Osteocyte (in vitro differentiated cells): ENCODE results near the gene HPRT1. TPM values are rescaled to one million over a fixed set of nuclear protein-coding genes. Genes with fewer than 3 reads are reported as not detected.

Experiments
- DNase-seq: peaks from one replicate; pipeline ENCODE4 v3.0.0; 2021; ENCODE audit warnings: mixed read lengths; ENCODE audit not compliant: unreplicated experiment; ENCODE audit errors: extremely low spot score
- H3K27ac Mint-ChIP-seq: one replicate; pipeline ENCODE4 v1.8.0; 2021; ENCODE audit warnings: mild to moderate bottlenecking, mixed read lengths; ENCODE audit not compliant: unreplicated experiment
- H3K27me3 Mint-ChIP-seq: one replicate; pipeline ENCODE4 v1.8.0; 2021; ENCODE audit warnings: mixed read lengths; ENCODE audit not compliant: unreplicated experiment
- H3K36me3 Mint-ChIP-seq: one replicate; pipeline ENCODE4 v1.8.0; 2021; ENCODE audit warnings: mixed read lengths; ENCODE audit not compliant: unreplicated experiment
- H3K4me1 Mint-ChIP-seq: one replicate; pipeline ENCODE4 v1.8.0; 2021; ENCODE audit warnings: mixed read lengths; ENCODE audit not compliant: unreplicated experiment
- H3K4me3 Mint-ChIP-seq: one replicate; pipeline ENCODE4 v1.8.0; 2021; ENCODE audit warnings: mild to moderate bottlenecking, moderate library complexity, mixed read lengths; ENCODE audit not compliant: unreplicated experiment
- H3K9me3 Mint-ChIP-seq: one replicate; pipeline ENCODE4 v1.8.0; 2021; ENCODE audit warnings: mixed read lengths; ENCODE audit not compliant: unreplicated experiment
- microRNA-seq: library from miRNA; unstranded; fragments of <30 nt; microRNA quantifications from one replicate; pipeline ENCODE4 v1.1.0, GENCODE V29; 2020; ENCODE audit not compliant: unreplicated experiment
- total RNA-seq: library from RNA; stranded (reverse); gene quantifications from 2 replicates; pipeline ENCODE4 v1.2.1, GENCODE V29; 2021
- TF ChIP-seq, protein P1 (sequence below): fragments of 200-600 bp; sonication (generic); IDR thresholded peaks from 2 replicates; pipeline ENCODE4 v1.5.0; 2021; ENCODE audit warnings: antibody characterized with exemption, mild to moderate bottlenecking, moderate library complexity

The HPRT1 gene
- total RNA-seq, 1 donor from 2014 or later, result 18.2 TPM

DNA sequence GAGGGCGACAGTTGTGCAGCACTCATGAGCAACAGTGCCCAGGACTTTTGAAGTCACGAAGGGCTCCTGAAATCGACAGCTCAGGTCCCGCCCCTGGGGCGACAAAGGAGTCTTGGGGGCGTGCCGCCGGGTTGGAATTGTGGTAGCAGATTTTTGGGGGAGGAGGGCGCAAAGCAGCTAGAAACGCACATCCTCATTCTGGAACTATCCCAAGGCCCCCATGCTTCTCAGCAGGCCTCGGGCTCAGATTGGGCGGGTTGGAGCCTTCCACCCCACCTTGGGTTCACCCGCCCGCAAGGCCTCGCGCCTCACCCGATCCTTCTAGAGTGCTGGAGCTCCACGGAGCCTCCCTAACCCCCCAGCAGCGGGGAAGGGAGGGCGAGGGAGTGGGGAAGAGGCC is 85.5 kb downstream of the HPRT1 start:
- H3K4me1 Mint-ChIP-seq, result peaks cover 27% of the 10 kb centered on the region
- no peak for DNase-seq
- H3K9me3 Mint-ChIP-seq, result no peaks in the 10 kb centered on the region
- no peak overlapping the region for H3K27ac Mint-ChIP-seq
- no peak overlapping the region for H3K4me3 Mint-ChIP-seq
- no peaks in the 10 kb centered on the region for H3K27me3 Mint-ChIP-seq
- TF ChIP-seq, protein P1, sequence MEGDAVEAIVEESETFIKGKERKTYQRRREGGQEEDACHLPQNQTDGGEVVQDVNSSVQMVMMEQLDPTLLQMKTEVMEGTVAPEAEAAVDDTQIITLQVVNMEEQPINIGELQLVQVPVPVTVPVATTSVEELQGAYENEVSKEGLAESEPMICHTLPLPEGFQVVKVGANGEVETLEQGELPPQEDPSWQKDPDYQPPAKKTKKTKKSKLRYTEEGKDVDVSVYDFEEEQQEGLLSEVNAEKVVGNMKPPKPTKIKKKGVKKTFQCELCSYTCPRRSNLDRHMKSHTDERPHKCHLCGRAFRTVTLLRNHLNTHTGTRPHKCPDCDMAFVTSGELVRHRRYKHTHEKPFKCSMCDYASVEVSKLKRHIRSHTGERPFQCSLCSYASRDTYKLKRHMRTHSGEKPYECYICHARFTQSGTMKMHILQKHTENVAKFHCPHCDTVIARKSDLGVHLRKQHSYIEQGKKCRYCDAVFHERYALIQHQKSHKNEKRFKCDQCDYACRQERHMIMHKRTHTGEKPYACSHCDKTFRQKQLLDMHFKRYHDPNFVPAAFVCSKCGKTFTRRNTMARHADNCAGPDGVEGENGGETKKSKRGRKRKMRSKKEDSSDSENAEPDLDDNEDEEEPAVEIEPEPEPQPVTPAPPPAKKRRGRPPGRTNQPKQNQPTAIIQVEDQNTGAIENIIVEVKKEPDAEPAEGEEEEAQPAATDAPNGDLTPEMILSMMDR, result no peak
- H3K36me3 Mint-ChIP-seq, result peaks cover 2% of the 10 kb centered on the region

DNA sequence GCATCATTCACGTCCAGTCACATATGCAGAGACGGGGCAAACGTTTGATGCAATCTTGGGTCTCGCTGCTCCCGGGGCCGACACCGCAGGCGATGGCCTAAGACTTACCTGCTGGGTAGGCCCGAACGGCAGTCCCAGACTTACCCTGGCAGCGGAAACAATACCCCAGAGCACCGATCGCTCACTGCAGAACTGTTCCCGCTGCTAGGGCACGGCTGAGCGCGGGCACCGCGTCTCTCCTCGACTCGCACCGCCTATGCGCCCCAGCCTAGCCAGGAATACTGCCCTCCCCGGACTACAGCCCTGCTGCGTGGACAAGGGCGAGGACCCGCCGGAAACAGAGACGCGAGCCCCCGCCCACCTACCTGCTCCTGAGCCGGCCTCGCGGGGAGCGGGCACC is 86.2 kb downstream of the HPRT1 start:
- Mint-ChIP-seq H3K27ac (no peak overlapping the region), H3K4me1 (peaks cover 30% of the 10 kb centered on the region), H3K36me3 (peaks cover 2% of the 10 kb centered on the region), H3K4me3 (no peak overlapping the region), H3K9me3 (no peaks in the 10 kb centered on the region), H3K27me3 (no peaks in the 10 kb centered on the region)
- DNase-seq, result no peak
- TF ChIP-seq, protein P1, result no peak

DNA sequence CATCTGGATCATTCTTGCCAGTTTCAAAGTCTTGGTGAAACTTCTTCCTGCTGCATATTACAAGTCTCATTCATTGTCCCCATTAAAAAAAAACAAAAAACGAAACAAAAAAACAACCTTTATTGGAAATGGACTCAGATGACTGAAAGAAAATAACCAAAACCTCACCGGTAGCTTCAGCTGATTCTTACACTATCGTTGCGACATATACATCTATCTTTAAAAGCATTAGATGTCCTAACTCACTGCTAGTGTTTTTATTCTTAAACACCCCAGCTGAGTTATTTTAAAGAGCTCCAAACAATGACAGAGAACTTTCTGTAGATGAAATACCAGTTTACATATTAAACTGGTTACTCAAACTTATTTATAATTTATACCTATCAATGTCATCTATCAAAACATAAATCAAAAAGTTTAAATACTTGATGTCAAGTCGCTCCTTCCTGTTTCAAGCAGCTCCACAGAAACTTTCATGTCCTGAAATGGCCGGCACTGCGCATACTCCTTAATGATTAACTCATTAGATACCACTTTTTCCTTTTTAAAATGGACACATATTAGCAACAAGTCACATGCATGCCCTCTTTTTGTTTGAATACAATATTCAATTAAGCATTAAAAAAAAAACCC is 87.2 kb downstream of the HPRT1 start:
- H3K4me1 Mint-ChIP-seq, result peaks cover 39% of the 10 kb centered on the region

DNA sequence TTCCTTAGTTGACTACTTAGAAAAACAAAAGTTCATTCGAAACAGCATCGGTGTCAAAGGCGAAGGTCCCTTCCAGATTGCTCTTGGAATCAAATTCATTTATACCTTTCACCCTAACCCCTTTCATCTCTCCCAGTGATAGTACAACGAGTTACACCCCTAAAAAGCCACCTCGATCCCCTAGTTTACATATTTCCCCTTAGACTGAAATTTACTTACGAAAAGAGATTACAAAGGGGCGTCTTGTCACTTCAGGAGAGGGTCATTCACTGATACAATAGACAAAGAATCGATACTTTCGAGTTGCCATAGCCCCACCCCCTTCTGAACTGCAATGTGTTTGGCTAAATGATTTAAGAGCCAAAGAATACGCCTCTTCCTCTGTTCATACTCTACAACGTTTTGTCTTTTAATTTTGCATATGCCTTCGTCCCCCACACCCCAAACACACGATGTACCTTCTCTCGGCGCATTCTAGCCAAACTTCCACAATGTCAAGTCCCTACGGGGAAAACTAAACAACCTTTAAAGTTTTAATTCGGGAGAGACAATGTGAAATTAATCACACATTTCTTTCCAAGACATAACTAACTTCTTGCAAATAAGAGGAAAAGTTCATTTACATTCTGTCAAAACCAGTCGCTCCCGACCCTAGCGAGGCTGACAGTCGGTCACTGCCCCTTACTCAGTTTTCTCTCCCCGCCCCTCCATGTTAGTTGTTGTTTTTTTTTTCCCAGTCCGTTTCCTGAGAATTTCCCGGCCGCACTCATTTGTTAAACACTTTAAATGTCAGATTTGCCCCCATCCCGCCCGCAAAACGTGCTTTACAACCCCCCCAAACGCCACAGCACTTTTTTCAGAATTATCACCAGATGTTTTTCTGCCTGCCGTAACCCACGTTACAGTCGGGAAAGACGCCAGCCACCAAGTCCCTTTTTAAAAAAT is 88.6 kb downstream of the HPRT1 start:
- Mint-ChIP-seq H3K36me3 (peaks cover 2% of the 10 kb centered on the region), H3K27ac (peak overlapping the region; percentile 97), H3K4me3 (peak overlapping the region; percentile 97), H3K27me3 (no peaks in the 10 kb centered on the region), H3K9me3 (no peaks in the 10 kb centered on the region), H3K4me1 (peaks cover 36% of the 10 kb centered on the region)
- DNase-seq, result no peak
- TF ChIP-seq, protein P1, result no peak

More for the DNA sequence above, 87.2 kb downstream of the HPRT1 start:
- Mint-ChIP-seq H3K27ac (peak overlapping the region; percentile 27), H3K9me3 (no peaks in the 10 kb centered on the region), H3K27me3 (no peaks in the 10 kb centered on the region), H3K36me3 (peaks cover 2% of the 10 kb centered on the region), H3K4me3 (peak overlapping the region; percentile 97)
- TF ChIP-seq, protein P1, result no peak
- no peak for DNase-seq

Small RNAs within 50 kb of the gene (microRNA-seq; reads per million reads assigned to microRNA genes)
- gene MIR424 (4,260 reads per million, percentile 89 among the genes with 10 or more reads in this experiment), gene MIR450A1 (2.7 reads per million), gene MIR450A2 (2.7 reads per million), gene MIR450B (30.1 reads per million, percentile 36 among the genes with 10 or more reads in this experiment), gene MIR503 (142 reads per million, percentile 56 among the genes with 10 or more reads in this experiment), gene MIR542 (117 reads per million, percentile 54 among the genes with 10 or more reads in this experiment)

Other genes starting within 250 kb of the HPRT1 start
- 2.0 and 2.4 TPM in 2 replicates for gene CCDC160, start 223.0 kb upstream of the HPRT1 start, total RNA-seq
- 36.2 and 38.9 TPM in 2 replicates for gene PHF6, start 86.9 kb upstream of the HPRT1 start, total RNA-seq
- gene PLAC1, start 198.3 kb downstream of the HPRT1 start, total RNA-seq, result not detected in 2 replicates